Endometrial microvascular endothelial cells (primary cell): Measurements from ENCODE around the gene LRRC1. TPM values are rescaled to one million over a fixed set of nuclear protein-coding genes. Genes with fewer than 3 reads are reported as not detected.
"Not testable (repeated sequence)": the region's sequence is repeated elsewhere in the genome, so short reads cannot be mapped to it uniquely, and the experiment has no call there.

Experiments
- in situ Hi-C: cut with HindIII; loops from 2 replicates; pipeline ENCODE4 v1.10.0; 2017; ENCODE audit warnings: low sequenced_read_pairs, low pct_unique_long_range_greater_than_20kb; ENCODE audit errors: inconsistent ontology term
- total RNA-seq: library from RNA; depleted of rRNA; stranded (reverse); fragments of >200 nt; gene quantifications from one replicate; pipeline ENCODE4 v1.2.3, GENCODE V29; 2015; ENCODE audit errors: inconsistent ontology term

Gene LRRC1
- total RNA-seq, result 10.2 TPM

DNA sequence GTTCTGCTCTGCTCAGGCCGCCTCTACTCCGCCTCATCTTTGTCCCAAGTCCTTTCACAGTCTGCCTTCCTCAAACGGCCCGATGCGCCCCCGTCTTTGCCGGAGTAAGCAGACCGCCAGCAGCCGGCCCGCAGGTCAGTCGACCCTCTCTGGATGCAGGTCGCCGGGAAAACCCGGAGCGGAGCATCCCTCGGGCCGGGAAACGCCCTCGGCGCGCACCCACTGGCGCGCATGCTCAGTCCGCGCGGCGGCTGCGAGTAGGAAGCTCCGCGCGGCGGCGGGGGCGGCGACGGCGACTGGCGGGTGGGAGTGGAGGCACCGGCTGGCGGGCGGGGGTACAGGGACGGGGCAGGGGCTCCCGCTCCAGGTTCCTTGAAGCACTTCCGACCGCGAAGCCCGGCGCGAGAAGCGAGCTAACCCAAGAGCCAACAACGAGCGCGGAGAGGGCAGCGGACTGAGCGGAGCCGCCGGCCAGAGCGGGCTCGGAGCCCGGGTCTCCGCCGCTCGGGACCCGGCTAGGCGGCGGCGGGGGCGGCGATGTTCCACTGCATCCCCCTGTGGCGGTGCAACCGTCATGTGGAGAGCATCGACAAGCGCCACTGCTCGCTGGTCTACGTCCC is at the start of gene LRRC1:
TSS of gene LRRC1 (plus strand) at position 286 of the 620 bp plus-strand sequence. CDS start at position 538, 252 bp downstream.
- in situ Hi-C loops, result no loop called here

DNA sequence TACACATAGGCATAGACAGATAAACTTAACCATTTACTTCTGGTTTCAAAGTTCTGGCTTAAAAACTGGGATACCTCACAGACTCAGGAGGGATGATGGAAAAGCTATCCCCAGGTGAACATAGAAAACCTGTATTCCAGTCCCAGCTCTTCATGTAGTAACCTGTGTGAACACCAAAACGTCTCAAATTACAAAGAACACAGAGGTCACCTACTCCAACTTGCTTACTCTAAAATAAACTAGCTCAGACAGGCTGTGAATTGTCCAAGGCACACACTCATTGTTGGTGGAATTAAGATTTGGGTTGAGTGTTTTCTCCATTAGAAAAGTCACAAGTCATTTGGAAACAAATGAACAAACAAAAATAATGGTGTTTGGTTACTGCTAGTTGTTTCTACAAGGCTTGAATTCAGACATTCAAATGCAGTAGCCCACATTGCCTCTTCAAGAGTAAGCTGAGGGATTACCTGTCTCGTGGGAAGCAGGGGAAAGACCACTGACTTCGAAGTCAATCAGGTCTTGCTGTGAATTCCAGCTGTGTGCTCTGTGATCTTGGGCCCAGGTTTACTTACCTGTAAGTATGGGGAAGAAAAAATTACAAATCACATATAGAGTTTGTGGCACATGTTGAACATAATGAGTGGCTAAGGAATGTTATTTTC is 48.2 kb upstream of the LRRC1 start:
- in situ Hi-C loops, result no loop called here

DNA sequence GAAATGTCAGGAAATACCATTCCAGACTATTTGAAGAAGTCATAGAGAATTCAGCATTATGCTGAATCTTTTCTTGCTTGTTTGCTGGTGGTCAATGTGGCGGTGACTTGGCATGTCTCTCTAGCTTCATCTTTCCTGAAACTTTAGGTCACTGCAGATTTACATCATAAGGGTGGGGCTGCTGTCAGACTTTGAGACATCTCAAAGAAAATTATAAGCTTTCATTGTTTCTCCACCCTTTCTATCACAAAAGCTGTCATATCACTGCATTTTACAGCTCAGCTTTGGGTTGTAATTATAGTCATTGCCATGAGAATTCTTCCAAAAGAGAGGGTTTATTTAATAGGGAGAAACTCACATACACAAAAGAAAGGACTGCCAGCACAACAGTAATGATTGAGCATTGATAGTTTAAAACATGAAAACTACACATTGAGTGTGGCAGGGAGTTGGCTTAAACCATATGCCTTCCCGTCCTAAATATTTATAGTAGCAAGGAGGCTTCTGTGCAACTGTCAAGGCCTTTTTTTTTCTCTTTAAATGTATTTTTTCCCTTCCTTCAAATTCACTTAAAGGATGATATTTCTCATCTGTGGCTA is 44.7 kb upstream of the LRRC1 start:
- in situ Hi-C loops, result no loop called here

DNA sequence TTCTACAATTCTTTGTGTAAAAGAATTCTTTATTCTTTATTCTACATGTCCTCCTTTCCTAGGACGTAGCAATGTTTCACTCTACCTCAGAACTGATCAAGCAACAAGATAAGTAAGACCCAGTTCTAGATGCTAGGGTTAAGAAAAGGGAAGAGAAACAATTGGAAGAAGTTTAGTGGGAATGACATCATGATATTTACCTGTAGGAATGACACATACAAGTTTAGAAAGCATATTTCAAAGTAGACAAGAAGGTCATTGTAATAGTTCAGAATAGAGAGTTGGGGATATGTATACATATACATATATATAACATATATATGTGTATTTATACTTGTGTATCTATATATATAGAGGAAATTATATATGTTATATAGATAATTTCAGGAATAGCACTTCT is 43.4 kb upstream of the LRRC1 start:
- in situ Hi-C loops, result no loop called here

DNA sequence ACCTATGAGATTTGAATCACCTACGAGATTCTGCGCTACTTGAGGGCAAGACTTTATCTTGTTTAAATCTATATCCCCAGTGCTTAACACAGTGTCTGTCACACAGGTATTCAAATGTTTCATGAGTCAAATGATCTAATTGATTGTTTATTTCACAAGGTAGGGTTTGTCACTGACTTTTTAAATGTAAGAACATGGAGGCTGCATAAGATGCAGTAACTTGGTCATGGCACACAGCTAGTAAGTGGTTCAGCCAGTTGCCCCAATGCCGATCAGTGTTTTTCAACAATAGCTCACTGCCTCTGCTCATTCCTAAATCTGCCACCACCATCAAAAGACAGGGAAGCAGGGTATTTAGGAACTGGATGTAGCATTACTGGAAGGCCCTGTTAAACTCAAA is 42.4 kb upstream of the LRRC1 start:
- in situ Hi-C loops, result no loop called here

DNA sequence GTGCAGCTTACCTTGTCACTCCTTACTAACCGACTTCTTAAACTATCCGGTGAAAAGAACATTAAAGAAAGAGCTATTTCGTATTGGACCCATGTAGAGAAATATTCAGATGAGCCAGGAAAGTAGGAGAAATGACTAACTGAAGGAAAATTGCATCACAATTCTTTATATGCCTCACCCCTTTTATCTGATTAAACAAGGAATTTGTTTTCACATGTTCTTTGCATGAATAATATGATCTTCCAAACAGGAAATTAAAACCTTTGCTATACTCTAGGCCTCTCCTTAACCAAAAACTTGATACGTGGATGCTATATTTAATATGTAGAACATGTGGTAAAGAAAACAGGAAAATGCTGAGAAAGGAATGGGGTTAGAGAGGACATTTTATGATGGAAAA is 41.9 kb upstream of the LRRC1 start:
- in situ Hi-C loops, result no loop called here

DNA sequence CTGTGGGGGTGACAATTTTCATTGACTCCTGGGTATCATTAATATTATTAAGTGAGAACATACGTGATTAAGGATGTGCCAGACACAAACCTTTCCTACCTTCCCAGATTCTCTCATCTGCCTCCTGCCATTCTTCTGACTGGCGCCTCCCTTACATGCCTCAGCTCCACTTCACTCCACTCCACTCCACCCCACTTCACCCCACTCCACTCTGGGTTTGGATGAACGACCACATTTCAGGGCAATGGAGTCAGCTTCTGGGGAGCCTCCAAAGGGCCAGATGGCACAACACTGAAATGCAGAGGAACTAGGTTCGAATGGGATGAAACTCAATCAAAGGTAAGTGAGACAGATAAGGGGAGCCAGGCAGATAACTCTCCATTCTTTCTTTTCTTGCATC is 40.5 kb upstream of the LRRC1 start:
- in situ Hi-C loops, result no loop called here

DNA sequence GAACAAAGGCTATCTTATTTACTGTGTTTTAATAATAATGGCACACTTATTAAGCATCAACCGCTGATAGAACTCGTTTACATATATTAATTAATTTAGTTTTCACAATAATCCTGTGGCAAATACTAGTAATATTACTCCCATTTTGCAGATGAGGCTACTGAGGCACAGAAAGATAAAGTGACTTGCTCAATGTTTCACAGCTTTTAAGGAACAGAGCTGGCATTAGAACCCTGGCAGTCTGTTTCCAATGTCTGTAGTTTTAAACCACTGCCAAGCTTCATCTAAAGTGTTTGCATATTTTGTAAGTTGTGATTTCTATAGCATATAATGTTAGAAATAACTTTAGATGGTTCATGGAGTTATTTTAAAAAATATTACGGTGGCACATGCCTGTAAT is 38.4 kb upstream of the LRRC1 start:
- in situ Hi-C loops, result no loop called here

DNA sequence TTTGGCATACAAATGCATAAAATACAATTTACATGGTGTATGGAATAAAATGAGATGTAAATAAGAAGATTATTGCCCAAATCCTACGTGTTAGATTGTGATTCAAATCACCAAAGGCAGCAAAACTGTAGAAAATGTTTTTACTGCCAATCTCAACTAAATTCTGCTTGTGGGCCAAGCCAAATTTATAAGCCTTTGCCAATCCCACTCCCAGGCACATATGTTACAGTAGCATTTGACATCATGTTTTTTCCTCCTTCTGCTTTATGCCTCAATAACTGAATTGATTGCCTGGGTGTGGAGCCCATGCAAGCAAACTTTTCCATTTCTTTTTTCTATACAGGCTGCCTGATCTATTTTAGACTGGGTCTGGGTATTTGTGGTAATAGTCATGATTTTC is 36.3 kb upstream of the LRRC1 start:
- in situ Hi-C loops, result no loop called here

DNA sequence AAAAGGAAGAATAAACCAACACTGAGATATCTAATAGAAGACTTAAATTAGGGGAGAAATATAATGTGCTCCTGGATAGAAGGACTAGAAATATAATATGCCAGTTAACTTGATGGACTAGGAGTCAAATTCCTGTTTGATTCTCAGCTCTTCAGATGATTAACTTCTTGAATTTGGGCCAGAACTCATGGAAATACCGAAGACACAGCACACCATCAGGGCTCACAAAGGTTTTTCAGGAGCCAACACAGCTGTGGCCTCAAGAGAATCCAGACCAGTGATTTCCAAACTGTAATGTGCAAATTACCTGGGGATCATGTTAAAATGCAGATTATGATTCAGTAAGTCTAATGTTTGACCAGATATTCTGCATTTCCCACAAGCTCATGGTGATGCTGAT is 33.8 kb upstream of the LRRC1 start:
- in situ Hi-C loops, result no loop called here

DNA sequence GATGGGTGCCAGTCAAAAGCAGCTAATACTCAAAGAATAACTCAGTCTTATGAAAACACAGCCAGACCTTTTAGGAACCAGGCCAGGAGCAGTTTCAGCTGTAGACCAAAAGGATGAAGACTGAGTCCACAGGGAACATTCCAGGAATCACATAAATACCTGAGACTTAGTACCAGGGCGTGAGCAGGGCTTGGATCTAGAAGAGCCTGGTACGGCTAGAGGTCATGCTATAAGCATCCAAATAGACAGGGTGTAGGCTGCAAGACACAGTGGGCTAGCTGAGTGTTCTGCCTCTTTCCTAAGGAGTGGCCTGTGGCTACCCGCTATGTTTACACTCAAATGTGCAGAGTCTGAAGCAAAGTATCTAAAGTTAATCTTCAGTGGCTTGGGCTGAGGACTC is 29.5 kb upstream of the LRRC1 start:
- in situ Hi-C loops, result no loop called here

DNA sequence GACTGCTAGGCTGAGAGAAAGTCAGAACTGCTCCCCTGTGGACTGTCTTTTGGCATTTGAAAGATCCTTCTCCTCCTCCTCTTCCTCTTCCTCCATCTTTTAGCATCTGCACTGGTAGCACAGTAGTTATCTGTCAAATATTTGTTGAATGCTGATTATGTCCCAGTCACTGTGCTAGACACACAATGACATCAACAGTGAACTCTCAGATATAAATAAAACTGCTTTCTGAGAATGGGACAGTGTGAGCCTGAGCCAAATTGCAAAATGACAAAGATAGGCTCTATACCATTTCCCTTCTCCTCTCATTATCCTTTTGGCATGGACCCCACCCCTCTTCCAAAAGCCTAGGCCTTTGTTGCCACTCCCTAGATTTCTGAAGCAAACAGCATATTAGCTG is 27.9 kb upstream of the LRRC1 start:
- in situ Hi-C loops, result no loop called here

DNA sequence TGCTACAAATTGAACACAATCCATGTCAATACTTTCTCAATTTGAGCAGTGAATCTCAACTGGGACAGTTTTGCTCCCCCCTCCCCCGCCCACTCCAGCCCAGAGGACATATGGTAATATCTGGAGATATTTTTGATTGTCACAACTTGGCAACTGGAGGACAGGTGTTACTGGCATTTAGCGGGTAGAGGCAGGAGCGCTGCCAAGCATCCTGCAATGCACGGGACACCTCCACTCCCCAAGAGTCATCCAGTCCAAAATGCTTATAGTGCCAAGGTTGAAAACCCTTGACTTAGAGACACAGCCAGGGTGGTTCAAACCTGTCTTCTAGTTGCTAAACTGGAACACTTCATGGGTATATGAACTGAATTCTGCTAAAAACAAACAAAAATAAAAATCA is 26.9 kb upstream of the LRRC1 start:
- in situ Hi-C loops, result no loop called here

DNA sequence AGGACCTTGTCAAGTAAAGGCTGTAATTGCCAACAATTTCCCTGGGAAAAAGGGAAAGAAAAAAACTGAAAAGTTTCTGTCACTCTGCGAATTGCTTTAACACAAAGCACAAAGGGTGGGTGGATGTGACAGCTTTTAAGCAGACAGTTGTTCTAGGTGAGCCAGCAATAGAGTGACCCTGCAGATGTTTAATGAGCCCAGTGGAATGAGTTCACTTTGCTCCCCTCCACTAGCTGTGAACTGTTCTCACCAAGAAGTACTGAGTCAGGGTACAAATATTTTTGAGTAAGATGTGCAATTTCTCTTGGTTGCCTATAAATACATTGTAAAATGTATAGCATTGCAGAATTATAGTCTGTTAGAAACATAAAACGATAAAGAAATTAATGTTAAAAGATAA is 26.2 kb upstream of the LRRC1 start:
- in situ Hi-C loops, result no loop called here

DNA sequence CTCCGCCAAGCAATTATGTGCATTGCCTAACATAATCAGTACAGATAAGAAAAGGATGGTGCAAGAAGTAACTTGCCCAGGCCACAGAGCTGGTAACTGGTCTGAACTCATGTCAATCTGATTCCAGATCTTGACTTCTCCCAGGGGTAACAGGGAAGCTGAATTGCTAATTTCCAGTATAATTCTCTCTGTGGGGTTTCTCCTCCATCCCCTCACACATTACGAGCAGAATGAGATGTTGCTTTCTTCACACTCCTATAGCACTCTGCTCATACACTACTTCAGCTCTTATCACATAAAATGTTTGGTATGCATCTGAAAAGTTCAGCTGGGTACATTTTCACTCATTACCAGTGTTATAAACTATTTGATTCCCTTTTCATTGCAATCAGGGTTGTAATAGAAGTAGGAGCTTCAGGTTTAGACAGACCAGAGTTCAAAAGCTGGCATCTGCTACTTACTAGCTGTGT is 24.0 kb upstream of the LRRC1 start:
- in situ Hi-C loops, result no loop called here

DNA sequence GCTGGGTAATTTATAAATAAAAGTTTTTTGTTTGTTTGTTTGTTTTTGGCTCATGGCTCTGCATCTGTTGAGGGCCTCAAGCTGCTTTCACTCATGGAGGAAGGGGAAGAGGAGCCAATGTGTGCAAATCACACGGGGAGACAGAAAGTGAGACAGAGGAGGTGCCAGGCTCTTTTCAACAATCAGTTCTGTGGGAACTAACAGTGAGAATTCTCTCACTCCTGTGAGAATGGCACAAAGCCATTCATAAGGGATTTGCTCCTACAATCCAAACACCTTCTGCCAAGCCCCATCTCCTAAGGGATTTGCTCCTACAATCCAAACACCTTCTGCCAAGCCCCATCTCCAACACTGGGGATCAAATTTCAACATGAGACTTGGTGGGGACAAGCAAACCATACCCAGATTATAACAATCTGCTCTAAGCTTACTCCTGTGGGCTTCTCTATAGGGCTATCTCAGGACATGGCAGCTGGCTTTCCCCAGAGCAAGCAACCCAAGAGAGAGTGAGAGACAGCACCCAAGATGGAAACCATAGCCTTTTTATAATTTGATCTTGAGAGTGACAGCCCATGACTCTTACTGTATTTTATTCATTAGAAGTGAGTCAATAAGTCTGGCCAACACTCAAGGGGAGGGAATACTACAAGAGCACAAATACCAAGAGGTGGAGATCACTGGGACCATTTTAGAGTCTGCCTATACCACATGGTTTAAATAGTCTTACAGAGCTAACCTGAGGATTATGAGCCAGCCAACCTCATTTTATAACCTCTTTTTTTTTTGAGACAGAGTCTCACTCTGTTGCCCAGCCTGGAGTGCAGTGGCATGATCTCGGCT is 22.8 kb upstream of the LRRC1 start:
- in situ Hi-C loops, result no loop called here

DNA sequence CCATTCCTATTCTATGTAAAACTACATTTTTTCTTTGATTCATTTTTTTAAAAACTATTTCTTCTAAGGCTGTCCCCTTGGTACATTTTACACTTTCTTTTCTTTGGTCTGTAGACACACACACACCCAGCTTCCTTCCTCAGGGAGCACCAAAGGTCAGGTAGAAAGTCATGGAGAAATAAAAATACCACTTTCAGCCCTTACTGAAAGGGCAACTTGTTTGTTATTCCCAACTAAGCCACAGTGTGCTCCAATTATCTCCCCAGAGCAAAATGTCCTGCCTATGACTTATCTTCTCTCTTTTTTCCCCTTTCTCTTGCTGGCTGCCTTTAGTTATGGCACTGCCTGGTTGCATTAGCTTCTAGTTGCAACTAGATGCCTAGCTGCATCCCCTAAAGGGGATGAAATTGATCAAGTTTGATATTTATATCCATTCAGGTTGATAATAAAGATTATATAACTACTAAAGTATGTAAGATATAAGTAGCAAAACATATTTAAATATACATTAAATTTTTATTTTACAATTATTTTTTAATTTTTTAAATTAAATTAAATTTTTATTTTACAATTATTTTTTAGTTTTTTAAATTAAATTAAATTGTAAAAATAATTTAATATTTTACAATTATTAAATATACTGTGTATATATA is 21.6 kb upstream of the LRRC1 start:
- in situ Hi-C loops, result no loop called here

DNA sequence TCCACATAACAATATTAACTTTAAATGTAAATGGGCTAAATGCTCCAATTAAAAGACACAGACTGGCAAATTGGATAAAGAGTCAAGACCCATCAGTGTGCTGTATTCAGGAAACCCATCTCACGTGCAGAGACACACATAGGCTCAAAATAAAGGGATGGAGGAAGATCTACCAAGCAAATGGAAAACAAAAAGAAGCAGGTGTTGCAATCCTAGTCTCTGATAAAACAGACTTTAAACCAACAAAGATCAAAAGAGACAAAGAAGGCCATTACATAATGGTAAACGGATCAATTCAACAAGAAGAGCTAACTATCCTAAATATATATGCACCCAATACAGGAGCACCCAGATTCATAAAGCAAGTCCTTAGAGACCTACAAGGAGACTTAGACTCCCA is 18.7 kb upstream of the LRRC1 start:
- in situ Hi-C loops, result not testable (repeated sequence)

DNA sequence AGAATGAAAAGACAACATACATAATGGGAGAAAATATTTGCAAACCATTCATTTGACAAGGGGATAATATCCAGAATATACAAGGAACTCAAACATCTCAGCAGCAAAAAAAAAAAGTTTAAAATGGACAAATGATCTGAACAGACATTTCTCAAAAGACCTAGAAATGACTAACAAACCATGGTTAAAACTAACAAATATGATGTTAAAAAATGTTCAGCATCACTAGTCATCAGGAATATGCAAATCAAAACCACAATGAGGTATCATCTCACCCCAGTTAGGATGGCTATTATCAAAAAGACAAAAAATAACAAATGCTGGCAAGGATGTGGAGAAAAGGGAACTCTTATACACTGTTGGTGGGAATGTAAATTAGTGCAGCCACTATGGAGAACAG is 9.8 kb upstream of the LRRC1 start:
- in situ Hi-C loops, result not testable (repeated sequence)
